Measurements from ENCODE around the gene PRRT1B.

DNA sequence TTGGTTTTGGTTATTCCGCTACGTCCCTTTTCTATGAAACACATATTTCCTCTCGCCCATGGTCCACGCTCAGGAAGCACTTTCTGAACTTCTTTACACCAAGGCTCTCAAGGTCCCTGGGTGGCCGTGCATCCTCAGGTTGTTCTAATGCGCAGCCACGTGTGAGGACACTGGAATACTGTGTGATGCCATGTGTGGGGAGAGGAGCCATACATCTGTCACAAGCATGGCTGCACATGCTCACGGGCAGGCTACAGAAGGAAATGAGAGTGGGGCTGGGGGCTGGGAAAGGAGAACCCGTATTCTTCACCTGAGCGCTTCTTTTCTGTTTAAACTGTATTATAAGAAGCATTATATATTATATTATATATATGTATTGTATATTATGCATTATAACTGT lies 36.7 kb downstream of the PRRT1B start:
- TF ChIP-seq, protein P1, sequence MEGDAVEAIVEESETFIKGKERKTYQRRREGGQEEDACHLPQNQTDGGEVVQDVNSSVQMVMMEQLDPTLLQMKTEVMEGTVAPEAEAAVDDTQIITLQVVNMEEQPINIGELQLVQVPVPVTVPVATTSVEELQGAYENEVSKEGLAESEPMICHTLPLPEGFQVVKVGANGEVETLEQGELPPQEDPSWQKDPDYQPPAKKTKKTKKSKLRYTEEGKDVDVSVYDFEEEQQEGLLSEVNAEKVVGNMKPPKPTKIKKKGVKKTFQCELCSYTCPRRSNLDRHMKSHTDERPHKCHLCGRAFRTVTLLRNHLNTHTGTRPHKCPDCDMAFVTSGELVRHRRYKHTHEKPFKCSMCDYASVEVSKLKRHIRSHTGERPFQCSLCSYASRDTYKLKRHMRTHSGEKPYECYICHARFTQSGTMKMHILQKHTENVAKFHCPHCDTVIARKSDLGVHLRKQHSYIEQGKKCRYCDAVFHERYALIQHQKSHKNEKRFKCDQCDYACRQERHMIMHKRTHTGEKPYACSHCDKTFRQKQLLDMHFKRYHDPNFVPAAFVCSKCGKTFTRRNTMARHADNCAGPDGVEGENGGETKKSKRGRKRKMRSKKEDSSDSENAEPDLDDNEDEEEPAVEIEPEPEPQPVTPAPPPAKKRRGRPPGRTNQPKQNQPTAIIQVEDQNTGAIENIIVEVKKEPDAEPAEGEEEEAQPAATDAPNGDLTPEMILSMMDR (conservative IDR thresholded peaks at IDR 0.05): no peak
- TF ChIP-seq ZFX (IDR thresholded peaks at IDR 0.05): no peak
